Lung (tissue), 12 donors: ENCODE results near the gene EPB41L4A. TPM values are rescaled to one million over a fixed set of nuclear protein-coding genes. Genes with fewer than 3 reads are reported as not detected.

Experiments
- ATAC-seq: fragments of 200-7000 bp; cut with Tn5 transposase; one replicate; pipeline ENCODE4 v1.9.1; 2020; ENCODE audit warnings: moderate number of reproducible peaks; ENCODE audit not compliant: insufficient read depth, low FRiP score
- DNase-seq, 3 donors: peaks; one replicate each; pipeline ENCODE4 v3.0.0-alpha.2; 2013 to 2017
- H3K27ac ChIP-seq, 2 donors: one replicate each; pipeline ENCODE4 v1.5.1; 2013; ENCODE audit warnings: mild to moderate bottlenecking in 2 of 2, moderate library complexity in 2 of 2, control low read depth in 1 of 2, inconsistent platforms in 1 of 2, low read depth in 1 of 2, low read length in 1 of 2
- H3K27me3 ChIP-seq, 3 donors: one replicate each; pipeline ENCODE4 v1.5.1; 2013; ENCODE audit warnings: low read length in 2 of 3; ENCODE audit not compliant: control insufficient read depth in 3 of 3, insufficient read depth in 3 of 3
- H3K36me3 ChIP-seq, 4 donors: one replicate each; pipeline ENCODE4 v1.5.1; 2013; ENCODE audit warnings: low read length in 4 of 4, mild to moderate bottlenecking in 1 of 4, moderate library complexity in 1 of 4; ENCODE audit not compliant: control insufficient read depth in 4 of 4, insufficient read depth in 4 of 4
- H3K4me1 ChIP-seq, 5 donors: one replicate each; pipeline ENCODE4 v1.5.1; 2013; ENCODE audit warnings: low read length in 5 of 5, mild to moderate bottlenecking in 2 of 5, moderate library complexity in 1 of 5; ENCODE audit not compliant: control insufficient read depth in 5 of 5, insufficient read depth in 5 of 5
- H3K4me3 ChIP-seq: one replicate; pipeline ENCODE4 v1.5.1; 2013; ENCODE audit warnings: mild to moderate bottlenecking, control low read depth, moderate library complexity
- H3K9ac ChIP-seq, 2 donors: one replicate each; pipeline ENCODE4 v1.5.1; 2013; ENCODE audit warnings: low read length in 2 of 2, control low read depth in 1 of 2; ENCODE audit not compliant: insufficient read depth in 1 of 2
- H3K9me3 ChIP-seq, 4 donors: one replicate each; pipeline ENCODE4 v1.5.1; 2013; ENCODE audit warnings: low read length in 3 of 4, mild to moderate bottlenecking in 1 of 4, moderate library complexity in 1 of 4; ENCODE audit not compliant: control insufficient read depth in 4 of 4, insufficient read depth in 3 of 4
- WGBS, 2 donors: extraction: QIAGEN DNeasy Blood & Tissue Kit; methylation state at CpG; one replicate each; pipeline ENCODE4 v1.1.7; 2013; 5-methylcytosine and 5-hydroxymethylcytosine counted together
- polyA plus RNA-seq, 2 donors: library from polyadenylated mRNA; stranded (reverse); fragments of 200-250 nt; gene quantifications; one replicate each; pipeline ENCODE4 v1.2.1, GENCODE V29; 2013
- total RNA-seq, 2 donors: library from RNA; depleted of rRNA in 1 of 2; stranded (reverse); fragments of >200 nt in 1 of 2; gene quantifications; one replicate each; pipeline ENCODE4 v1.2.1, GENCODE V29; 2014 to 2021
- TF ChIP-seq, protein P1 (sequence below): IDR thresholded peaks from 2 replicates; pipeline ENCODE4 v1.5.1; 2012; ENCODE audit warnings: mild to moderate bottlenecking; ENCODE audit errors: control extremely low read depth, extremely low read depth
- donor health status: control.
- donor health status: control.
- donor health status: Bipolar disorder and iron deficiency.
- donor health status: healthy.
- donor health status: DM: yes; HTN: yes; CAD: no.

The EPB41L4A gene
- total and polyA plus RNA-seq, 4 donors = 4.6 to 44.5 (median 14.9) TPM

DNA sequence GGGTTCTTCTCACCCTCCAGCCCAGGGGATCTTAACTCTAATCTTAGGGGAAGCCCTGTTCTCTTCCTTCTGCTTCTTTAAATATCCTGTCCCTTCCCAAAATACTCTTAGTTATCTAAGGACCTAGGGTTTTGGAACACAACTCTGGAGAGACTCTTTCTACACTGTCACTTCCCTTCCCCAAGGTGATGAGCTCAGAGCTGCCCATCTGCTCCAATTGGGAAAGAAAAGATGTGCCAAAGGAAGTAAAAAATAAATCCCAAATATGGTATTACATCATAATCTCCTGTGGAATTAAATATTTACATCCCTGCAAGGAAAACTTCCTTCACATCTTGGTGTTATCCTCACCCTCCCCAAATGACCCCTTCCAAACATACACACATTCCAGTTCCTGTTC is 291.2 kb downstream of the EPB41L4A start:
- Histone ChIP-seq H3K4me1 (no peaks in the 10 kb centered on the region), H3K27ac (no peak overlapping the region)
- ATAC-seq = no peak

DNA sequence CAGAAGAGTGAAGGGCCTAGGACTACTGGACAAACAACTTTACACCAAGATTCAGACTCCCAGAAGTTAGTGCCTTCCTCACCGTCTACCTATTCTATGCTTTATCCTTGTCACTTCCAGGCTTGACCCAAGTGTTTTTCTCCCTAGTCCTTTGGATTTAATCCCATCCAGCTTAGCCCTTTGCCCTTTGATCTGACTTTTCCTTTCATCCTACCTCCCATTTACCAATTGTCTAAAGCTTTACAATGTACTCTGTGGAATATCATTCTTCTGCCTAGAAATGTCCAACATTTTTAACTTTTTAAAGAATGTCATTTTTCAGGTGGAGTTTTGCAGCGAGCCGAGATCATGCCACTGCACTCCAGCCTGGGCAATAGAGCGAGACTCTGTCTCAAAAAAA is 292.1 kb downstream of the EPB41L4A start:
- H3K27ac ChIP-seq = no peak overlapping the region
- WGBS, 2 donors = 94 to 95% methylated on average over 4 of the region's 4 CpGs
- no peaks in the 10 kb centered on the region for H3K9me3 ChIP-seq
- no peak for DNase-seq
- no peaks in the 10 kb centered on the region for H3K36me3 ChIP-seq
- TF ChIP-seq, protein P1, sequence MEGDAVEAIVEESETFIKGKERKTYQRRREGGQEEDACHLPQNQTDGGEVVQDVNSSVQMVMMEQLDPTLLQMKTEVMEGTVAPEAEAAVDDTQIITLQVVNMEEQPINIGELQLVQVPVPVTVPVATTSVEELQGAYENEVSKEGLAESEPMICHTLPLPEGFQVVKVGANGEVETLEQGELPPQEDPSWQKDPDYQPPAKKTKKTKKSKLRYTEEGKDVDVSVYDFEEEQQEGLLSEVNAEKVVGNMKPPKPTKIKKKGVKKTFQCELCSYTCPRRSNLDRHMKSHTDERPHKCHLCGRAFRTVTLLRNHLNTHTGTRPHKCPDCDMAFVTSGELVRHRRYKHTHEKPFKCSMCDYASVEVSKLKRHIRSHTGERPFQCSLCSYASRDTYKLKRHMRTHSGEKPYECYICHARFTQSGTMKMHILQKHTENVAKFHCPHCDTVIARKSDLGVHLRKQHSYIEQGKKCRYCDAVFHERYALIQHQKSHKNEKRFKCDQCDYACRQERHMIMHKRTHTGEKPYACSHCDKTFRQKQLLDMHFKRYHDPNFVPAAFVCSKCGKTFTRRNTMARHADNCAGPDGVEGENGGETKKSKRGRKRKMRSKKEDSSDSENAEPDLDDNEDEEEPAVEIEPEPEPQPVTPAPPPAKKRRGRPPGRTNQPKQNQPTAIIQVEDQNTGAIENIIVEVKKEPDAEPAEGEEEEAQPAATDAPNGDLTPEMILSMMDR = no peak
- no peaks in the 10 kb centered on the region for H3K27me3 ChIP-seq
- H3K9ac ChIP-seq = no peak overlapping the region
- no peak overlapping the region for H3K4me3 ChIP-seq
- no peaks in the 10 kb centered on the region for H3K4me1 ChIP-seq
- ATAC-seq = no peak

More for the DNA sequence above, 291.2 kb downstream of the EPB41L4A start:
- TF ChIP-seq, protein P1 = no peak
- Histone ChIP-seq H3K9ac (no peak overlapping the region), H3K27me3 (no peaks in the 10 kb centered on the region), H3K9me3 (no peaks in the 10 kb centered on the region), H3K4me3 (no peak overlapping the region), H3K36me3 (no peaks in the 10 kb centered on the region)
- DNase-seq = no peak

DNA sequence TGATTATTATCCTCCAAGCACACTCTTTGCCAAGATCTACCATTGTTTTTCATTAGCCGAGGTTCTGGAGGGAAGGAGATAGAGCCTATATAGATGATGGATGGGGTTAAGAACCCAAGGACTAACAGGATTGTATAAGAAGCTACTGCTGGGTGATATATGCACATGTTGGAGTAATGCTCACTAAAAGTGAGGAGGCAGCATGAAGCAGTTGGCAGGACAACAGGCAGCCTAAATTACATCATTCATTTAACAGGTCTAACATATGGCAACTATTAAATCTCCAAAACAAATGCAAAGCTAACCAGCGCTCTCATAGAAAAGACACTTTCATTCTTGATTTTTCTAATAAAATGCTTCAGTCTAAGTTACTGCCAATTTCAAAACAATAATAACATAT is 293.2 kb downstream of the EPB41L4A start:
- ATAC-seq = no peak
- no peak overlapping the region for H3K4me3 ChIP-seq
- H3K9me3 ChIP-seq = no peaks in the 10 kb centered on the region
- no peak overlapping the region for H3K9ac ChIP-seq
- no peaks in the 10 kb centered on the region for H3K27me3 ChIP-seq
- TF ChIP-seq, protein P1 = no peak
- WGBS, 2 donors = 90 to 92% methylated on average over 2 of the region's 2 CpGs
- H3K27ac ChIP-seq = no peak overlapping the region
- no peaks in the 10 kb centered on the region for H3K4me1 ChIP-seq
- no peak for DNase-seq
- H3K36me3 ChIP-seq = no peaks in the 10 kb centered on the region

DNA sequence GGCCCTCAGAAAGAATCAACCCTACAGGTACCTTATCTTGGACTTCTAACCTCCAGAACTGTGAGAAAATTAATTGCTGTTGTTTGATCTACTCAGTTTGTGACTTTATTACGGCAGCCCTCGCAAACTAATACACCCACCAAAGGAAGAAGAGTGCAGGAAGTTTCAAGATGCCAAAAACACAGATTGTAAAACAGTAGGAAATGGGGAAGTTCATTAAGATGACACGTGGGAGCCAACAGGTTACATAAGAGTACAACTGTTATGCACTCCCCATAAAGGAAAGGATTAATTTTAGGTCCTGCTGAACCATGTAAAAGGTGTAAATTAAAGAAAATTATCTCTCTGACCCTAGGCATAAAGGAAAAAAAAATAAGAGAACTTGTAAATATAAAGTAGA is 294.3 kb downstream of the EPB41L4A start:
- H3K4me3 ChIP-seq = no peak overlapping the region
- no peaks in the 10 kb centered on the region for H3K27me3 ChIP-seq
- no peaks in the 10 kb centered on the region for H3K36me3 ChIP-seq
- DNase-seq = no peak
- 25 to 44% methylated on average over 3 of the region's 3 CpGs for WGBS, 2 donors
- TF ChIP-seq, protein P1 = no peak
- no peaks in the 10 kb centered on the region for H3K4me1 ChIP-seq
- no peak overlapping the region for H3K9ac ChIP-seq
- peaks cover 0 to 3% (median 0%) of the 10 kb centered on the region in 4 donors for H3K9me3 ChIP-seq
- H3K27ac ChIP-seq = no peak overlapping the region
- ATAC-seq = no peak
